Endodermal cell (in vitro differentiated cells): Measurements from ENCODE around the gene VASH2. TPM values are rescaled to one million over a fixed set of nuclear protein-coding genes. Genes with fewer than 3 reads are reported as not detected.

Experiments used
- DNase-seq: peaks from one replicate; pipeline ENCODE4 v3.0.0-alpha.2; 2017
- H3K27ac ChIP-seq: 2 replicates; pipeline ENCODE4 v1.5.1; 2013; ENCODE audit warnings: mild to moderate bottlenecking, low read depth, low read length, moderate library complexity
- H3K27me3 ChIP-seq: 2 replicates; pipeline ENCODE4 v1.6.1; 2013; ENCODE audit warnings: mild to moderate bottlenecking, low read length, moderate library complexity; ENCODE audit not compliant: insufficient read depth, control insufficient read depth, poor library complexity, severe bottlenecking
- H3K36me3 ChIP-seq: 2 replicates; pipeline ENCODE4 v1.7.0; 2013; ENCODE audit warnings: mild to moderate bottlenecking, low read length, moderate library complexity; ENCODE audit not compliant: control insufficient read depth, insufficient read depth
- H3K4me1 ChIP-seq: one replicate; pipeline ENCODE4 v1.7.0; 2013; ENCODE audit warnings: low read length; ENCODE audit not compliant: control insufficient read depth, insufficient read depth
- H3K4me3 ChIP-seq: 2 replicates; pipeline ENCODE4 v1.5.1; 2013; ENCODE audit warnings: mild to moderate bottlenecking, low read length, moderate library complexity
- H3K9ac ChIP-seq: 2 replicates; pipeline ENCODE4 v1.6.1; 2013; ENCODE audit warnings: mild to moderate bottlenecking, low read length, moderate library complexity; ENCODE audit not compliant: poor library complexity, severe bottlenecking; ENCODE audit errors: extremely low read depth
- H3K9me3 ChIP-seq: 2 replicates; pipeline ENCODE4 v1.6.1; 2013; ENCODE audit warnings: mild to moderate bottlenecking, low read length, moderate library complexity; ENCODE audit not compliant: control insufficient read depth
- H3K27ac Mint-ChIP-seq: 2 replicates; pipeline ENCODE4 v1.8.0; 2020; ENCODE audit warnings: mixed read lengths
- H3K27me3 Mint-ChIP-seq: 2 replicates; pipeline ENCODE4 v1.8.0; 2021; ENCODE audit warnings: mild to moderate bottlenecking, mixed read lengths; ENCODE audit not compliant: insufficient read depth
- H3K36me3 Mint-ChIP-seq: 2 replicates; pipeline ENCODE4 v1.8.0; 2020; ENCODE audit warnings: low read depth, mixed read lengths
- H3K4me1 Mint-ChIP-seq: 2 replicates; pipeline ENCODE4 v1.8.0; 2020; ENCODE audit warnings: mixed read lengths
- H3K4me3 Mint-ChIP-seq: 2 replicates; pipeline ENCODE4 v1.8.0; 2020; ENCODE audit warnings: mild to moderate bottlenecking, moderate library complexity, mixed read lengths
- H3K9me3 Mint-ChIP-seq: 2 replicates; pipeline ENCODE4 v1.8.0; 2020; ENCODE audit warnings: mild to moderate bottlenecking, mixed read lengths
- CTCF ChIP-seq: fragments of 200-600 bp; sonication (generic); conservative IDR thresholded peaks from 2 replicates; pipeline ENCODE4 v1.5.0; 2021; ENCODE audit warnings: antibody characterized with exemption, mild to moderate bottlenecking
- WGBS, 2 experiments: methylation state at CpG; one replicate each; pipeline versions ENCODE4 v1.1.5 to v1.1.7; 2013; ENCODE audit warnings: missing lambda C conversion rate in 2 of 2, mixed read lengths in 1 of 2; ENCODE audit not compliant: insufficient coverage in 1 of 2, insufficient read length in 1 of 2; 5-methylcytosine and 5-hydroxymethylcytosine counted together
- total RNA-seq, 2 donors: library from RNA; stranded (reverse); fragmentation: NEBNext Ultra II Directional in 1 of 2; extraction: Animal tissue kit (Norgen Biotek cat#: 25700) in 1 of 2; gene quantifications; 2 replicates in 1 of 2; 3 replicates in 1 of 2; pipeline ENCODE4 v1.2.1, GENCODE V29; 2021

Gene VASH2
- total RNA-seq, 2 donors from 2014 or later: 13.7 to 30.2 TPM

GRCh38 chr1:212916481-212917133 is 33.7 kb upstream of the VASH2 start:
- peak overlapping the region; percentile 35 for H3K4me3 Mint-ChIP-seq
- H3K36me3 Mint-ChIP-seq: peaks cover 4% of the 10 kb centered on the region
- Histone ChIP-seq H3K9ac (no peak overlapping the region), H3K36me3 (no peaks in the 10 kb centered on the region), H3K27ac (peak overlapping the region; percentile 58), H3K4me3 (no peak overlapping the region), H3K4me1 (peaks cover 8% of the 10 kb centered on the region), H3K9me3 (no peaks in the 10 kb centered on the region), H3K27me3 (no peaks in the 10 kb centered on the region)
- H3K27me3 Mint-ChIP-seq: no peaks in the 10 kb centered on the region
- 48 to 68% methylated on average over 12 to 22 of the region's 23 CpGs for WGBS, 2 experiments
- TF ChIP-seq CTCF: no peak
- peak; percentile 89 for DNase-seq
- H3K27ac Mint-ChIP-seq: peak overlapping the region; percentile 41
- no peaks in the 10 kb centered on the region for H3K9me3 Mint-ChIP-seq
- peaks cover 42% of the 10 kb centered on the region for H3K4me1 Mint-ChIP-seq

DNA sequence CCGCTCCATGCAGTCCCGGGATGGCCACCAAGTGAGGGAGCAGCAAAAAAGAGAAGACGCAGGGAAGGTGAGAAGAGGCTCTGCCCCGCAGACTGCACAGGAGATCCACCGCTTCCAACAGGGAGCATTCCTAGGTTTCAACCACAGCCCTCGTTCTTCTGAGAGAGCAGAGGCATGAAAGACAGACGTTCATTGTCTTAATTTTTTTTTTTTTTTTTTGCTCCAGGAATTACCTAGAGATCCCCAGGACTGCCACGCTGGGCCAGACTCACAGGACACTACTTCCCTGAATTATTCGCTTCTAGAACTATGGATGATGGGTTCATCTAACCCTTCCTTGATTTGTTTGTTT is 33.2 kb upstream of the VASH2 start:
- TF ChIP-seq CTCF: no peak
- Mint-ChIP-seq H3K27me3 (no peaks in the 10 kb centered on the region), H3K36me3 (peaks cover 4% of the 10 kb centered on the region), H3K27ac (peak overlapping the region; percentile 41), H3K4me1 (peaks cover 42% of the 10 kb centered on the region), H3K9me3 (no peaks in the 10 kb centered on the region), H3K4me3 (peak overlapping the region; percentile 35)
- Histone ChIP-seq H3K27me3 (no peaks in the 10 kb centered on the region), H3K4me3 (no peak overlapping the region), H3K9me3 (no peaks in the 10 kb centered on the region), H3K36me3 (no peaks in the 10 kb centered on the region), H3K9ac (no peak overlapping the region), H3K4me1 (peaks cover 8% of the 10 kb centered on the region), H3K27ac (peak overlapping the region; percentile 58)
- DNase-seq: no peak
- WGBS, 2 experiments: 60 to 69% methylated on average over 5 to 9 of the region's 9 CpGs

DNA sequence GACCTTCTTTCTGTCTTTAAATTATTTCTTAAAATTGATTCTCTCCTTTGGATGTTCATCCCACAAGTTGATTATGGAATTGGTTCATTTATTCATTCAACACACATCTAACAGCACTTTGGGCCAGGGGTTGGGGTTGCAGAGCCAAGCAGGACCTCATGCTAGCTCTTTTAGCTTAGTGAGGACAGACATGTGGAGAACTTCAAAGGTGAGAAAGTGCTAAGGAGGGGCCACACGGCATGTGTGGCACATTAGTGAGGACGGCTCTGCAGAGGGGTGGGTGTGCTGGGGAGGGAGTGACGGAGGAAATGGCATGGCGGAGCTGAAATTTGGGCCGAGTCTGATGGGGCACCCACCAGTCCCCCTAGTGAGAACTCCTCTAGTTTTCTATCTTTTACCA is 32.5 kb upstream of the VASH2 start:
- Histone ChIP-seq H3K9ac (no peak overlapping the region), H3K36me3 (no peaks in the 10 kb centered on the region), H3K27me3 (no peaks in the 10 kb centered on the region), H3K4me1 (peaks cover 8% of the 10 kb centered on the region), H3K4me3 (no peak overlapping the region), H3K27ac (no peak overlapping the region), H3K9me3 (no peaks in the 10 kb centered on the region)
- H3K4me3 Mint-ChIP-seq: peak overlapping the region; percentile 15
- H3K27ac Mint-ChIP-seq: no peak overlapping the region
- TF ChIP-seq CTCF: no peak
- 80 to 90% methylated on average over 1 to 5 of the region's 5 CpGs for WGBS, 2 experiments
- DNase-seq: peak; percentile 44
- H3K27me3 Mint-ChIP-seq: no peaks in the 10 kb centered on the region
- H3K36me3 Mint-ChIP-seq: peaks cover 4% of the 10 kb centered on the region
- H3K9me3 Mint-ChIP-seq: no peaks in the 10 kb centered on the region
- peaks cover 41% of the 10 kb centered on the region for H3K4me1 Mint-ChIP-seq
